Stimulated activated memory B cell treated with anti-CD40 and anti-IgM and Interleukin-4, amounts not matched to agents 10 μg/mL and 1 μg/mL and 100 μg/mL, for 72 hours (primary cell): ENCODE measurements around the gene MMP2.

Source experiments
- ATAC-seq: fragments of 150-1000 bp; cut with Tn5 transposase; 2 replicates; pipeline ENCODE4 v1.10.0; 2021
- H3K27ac Mint-ChIP-seq: one replicate; pipeline ENCODE4 v1.8.0; 2022; ENCODE audit warnings: mild to moderate bottlenecking, mixed read lengths
- H3K27me3 Mint-ChIP-seq: one replicate; pipeline ENCODE4 v1.8.0; 2022; ENCODE audit warnings: mixed read lengths
- H3K36me3 Mint-ChIP-seq: one replicate; pipeline ENCODE4 v1.8.0; 2022; ENCODE audit warnings: mixed read lengths
- H3K4me1 Mint-ChIP-seq: one replicate; pipeline ENCODE4 v1.8.0; 2022; ENCODE audit warnings: mixed read lengths
- H3K4me3 Mint-ChIP-seq: one replicate; pipeline ENCODE4 v1.8.0; 2022; ENCODE audit warnings: mild to moderate bottlenecking, moderate library complexity, mixed read lengths
- H3K9me3 Mint-ChIP-seq: one replicate; pipeline ENCODE4 v1.8.0; 2022; ENCODE audit warnings: mixed read lengths

The MMP2 gene

DNA sequence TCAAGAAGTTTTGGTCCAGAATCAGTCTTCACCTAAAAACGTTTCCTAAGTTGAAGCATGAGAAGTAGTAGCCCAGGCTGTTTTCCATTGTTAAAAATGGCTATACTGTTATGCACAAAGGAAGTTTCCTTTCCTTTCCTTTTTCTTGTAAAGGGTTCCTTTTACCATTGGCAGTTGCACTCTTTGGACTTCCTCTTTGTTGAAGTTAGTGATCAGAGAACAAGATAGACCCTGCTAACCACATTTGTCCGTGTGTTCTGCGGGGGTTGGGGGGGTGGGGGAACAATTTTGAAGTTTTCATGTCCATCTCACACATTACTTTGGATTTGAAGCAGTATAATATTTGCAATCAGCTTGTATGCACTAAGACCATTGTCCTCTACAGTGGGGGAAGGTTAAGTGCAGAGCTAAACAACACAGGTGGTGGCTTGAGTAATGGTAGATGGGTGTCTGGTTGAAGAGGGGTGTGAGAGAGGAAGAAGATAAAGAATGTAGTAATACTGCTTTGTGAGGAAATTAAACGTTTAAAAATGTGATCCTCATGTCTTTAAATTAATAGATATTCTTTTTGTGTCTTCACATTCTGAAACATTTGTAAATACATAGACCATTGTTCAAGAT lies 31.3 kb downstream of the MMP2 start:
- H3K27me3 Mint-ChIP-seq: peaks cover 53% of the 10 kb centered on the region
- no peak for ATAC-seq
- H3K4me3 Mint-ChIP-seq: no peak overlapping the region

DNA sequence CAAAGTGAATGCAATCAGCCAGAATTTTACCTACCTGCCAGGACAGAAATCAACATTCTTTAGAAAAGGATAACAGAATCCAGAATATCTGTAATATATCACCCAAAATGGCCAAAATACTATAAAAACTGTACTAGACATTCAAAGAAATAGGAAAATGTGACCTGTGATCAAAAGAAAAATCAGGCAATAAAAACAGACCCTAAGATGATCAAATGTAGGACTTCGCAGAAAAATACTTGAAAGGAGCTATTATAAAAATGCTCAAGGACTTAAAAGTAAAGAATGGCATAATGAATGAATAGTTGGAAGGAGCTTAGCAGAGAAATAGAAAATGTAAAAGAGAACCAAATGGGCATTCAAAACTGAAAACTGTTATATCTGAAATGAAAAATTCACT lies 33.9 kb downstream of the MMP2 start:
- Mint-ChIP-seq H3K4me1 (peaks cover 7% of the 10 kb centered on the region), H3K9me3 (peaks cover 5% of the 10 kb centered on the region), H3K36me3 (no peaks in the 10 kb centered on the region), H3K4me3 (no peak overlapping the region), H3K27me3 (peaks cover 36% of the 10 kb centered on the region), H3K27ac (no peak overlapping the region)
- ATAC-seq: no peak

More for the DNA sequence above, 31.3 kb downstream of the MMP2 start:
- Mint-ChIP-seq H3K27ac (no peak overlapping the region), H3K4me1 (peaks cover 7% of the 10 kb centered on the region), H3K36me3 (no peaks in the 10 kb centered on the region), H3K9me3 (peaks cover 5% of the 10 kb centered on the region)

DNA sequence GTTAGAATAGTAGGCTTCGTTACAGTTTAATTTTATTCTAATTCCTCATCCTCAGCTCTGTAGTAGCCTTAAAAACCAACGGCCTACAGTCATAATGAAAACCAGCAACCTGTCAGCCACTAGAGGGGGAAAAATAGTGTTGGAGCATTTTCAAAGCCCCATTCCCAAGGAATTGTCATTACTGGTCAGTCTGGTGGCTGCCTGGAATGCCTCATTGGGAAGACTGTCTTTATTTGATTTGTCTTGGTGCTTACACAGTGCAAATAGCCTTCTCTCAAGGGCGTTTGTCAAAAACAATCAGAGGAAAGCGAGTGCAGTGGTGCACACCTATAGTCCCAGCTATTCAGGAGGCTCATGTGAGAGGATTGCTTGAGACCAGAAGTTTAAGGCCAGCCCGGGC lies 34.6 kb downstream of the MMP2 start:
- no peak overlapping the region for H3K27ac Mint-ChIP-seq
- H3K9me3 Mint-ChIP-seq: peaks cover 5% of the 10 kb centered on the region
- ATAC-seq: no peak
- H3K27me3 Mint-ChIP-seq: peaks cover 31% of the 10 kb centered on the region
- peaks cover 4% of the 10 kb centered on the region for H3K4me1 Mint-ChIP-seq
- no peak overlapping the region for H3K4me3 Mint-ChIP-seq
- no peaks in the 10 kb centered on the region for H3K36me3 Mint-ChIP-seq

DNA sequence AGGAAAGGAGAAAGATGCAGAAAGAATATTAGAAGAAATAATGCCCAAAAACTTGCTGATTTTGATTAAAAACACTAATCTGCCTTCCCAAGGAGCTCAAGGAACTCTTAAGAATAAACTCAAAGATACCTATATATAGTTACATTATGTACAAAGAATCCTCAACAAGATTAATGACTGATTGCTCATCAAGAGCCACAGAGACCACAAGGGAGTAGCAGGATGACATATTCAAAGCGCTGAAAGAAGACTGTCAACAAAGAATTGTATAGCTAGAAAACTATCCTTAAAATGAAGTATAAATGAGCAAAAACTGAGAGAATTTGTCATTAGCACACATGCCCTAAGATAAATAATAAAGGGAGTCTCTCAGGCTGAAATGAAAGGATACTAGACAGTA lies 36.1 kb downstream of the MMP2 start:
- Mint-ChIP-seq H3K36me3 (no peaks in the 10 kb centered on the region), H3K9me3 (peaks cover 7% of the 10 kb centered on the region), H3K4me1 (no peaks in the 10 kb centered on the region), H3K27ac (no peak overlapping the region), H3K4me3 (no peak overlapping the region), H3K27me3 (peaks cover 16% of the 10 kb centered on the region)
- no peak for ATAC-seq

DNA sequence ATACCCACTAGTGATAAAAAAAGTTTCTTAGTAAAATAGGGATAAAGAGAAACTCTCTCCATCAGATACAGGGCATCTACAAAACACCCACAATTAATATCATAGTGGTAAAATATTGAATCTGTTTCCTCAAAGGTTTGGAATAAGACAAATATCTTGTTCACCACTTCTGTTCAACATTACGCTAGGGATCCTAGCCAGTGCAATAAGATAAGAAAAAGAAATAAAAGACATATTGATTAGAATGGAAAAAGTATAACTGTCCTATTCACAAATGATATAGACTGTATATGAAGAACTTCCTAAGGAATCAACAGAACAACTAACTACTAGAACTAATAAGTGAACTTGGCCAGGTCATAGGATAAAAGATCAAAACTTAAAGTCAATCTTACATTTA lies 42.8 kb downstream of the MMP2 start:
- ATAC-seq: no peak
- Mint-ChIP-seq H3K27ac (no peak overlapping the region), H3K4me3 (no peak overlapping the region), H3K27me3 (no peaks in the 10 kb centered on the region), H3K4me1 (no peaks in the 10 kb centered on the region), H3K9me3 (peaks cover 9% of the 10 kb centered on the region), H3K36me3 (no peaks in the 10 kb centered on the region)

DNA sequence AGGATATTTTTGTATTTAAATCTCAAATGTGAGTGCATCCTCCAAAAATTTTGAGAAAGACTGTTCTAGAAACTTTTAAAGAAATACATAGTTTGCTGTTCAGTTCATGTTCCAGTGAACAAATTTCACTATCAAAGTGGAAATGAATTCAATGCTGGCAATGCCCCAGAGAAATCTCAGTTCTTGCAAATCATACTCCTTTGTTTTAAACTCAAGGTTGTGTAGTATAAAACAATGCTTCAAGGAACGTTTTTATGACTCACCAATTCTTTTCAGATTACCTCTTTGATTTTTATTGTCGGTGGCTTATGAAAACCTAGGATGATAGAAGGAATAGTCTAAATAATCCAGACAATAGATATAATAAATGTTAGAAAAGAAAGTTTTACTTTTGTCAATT lies 47.4 kb downstream of the MMP2 start:
- ATAC-seq: no peak
- Mint-ChIP-seq H3K27ac (no peak overlapping the region), H3K9me3 (peaks cover 4% of the 10 kb centered on the region), H3K27me3 (no peaks in the 10 kb centered on the region), H3K36me3 (no peaks in the 10 kb centered on the region), H3K4me3 (no peak overlapping the region), H3K4me1 (no peaks in the 10 kb centered on the region)

DNA sequence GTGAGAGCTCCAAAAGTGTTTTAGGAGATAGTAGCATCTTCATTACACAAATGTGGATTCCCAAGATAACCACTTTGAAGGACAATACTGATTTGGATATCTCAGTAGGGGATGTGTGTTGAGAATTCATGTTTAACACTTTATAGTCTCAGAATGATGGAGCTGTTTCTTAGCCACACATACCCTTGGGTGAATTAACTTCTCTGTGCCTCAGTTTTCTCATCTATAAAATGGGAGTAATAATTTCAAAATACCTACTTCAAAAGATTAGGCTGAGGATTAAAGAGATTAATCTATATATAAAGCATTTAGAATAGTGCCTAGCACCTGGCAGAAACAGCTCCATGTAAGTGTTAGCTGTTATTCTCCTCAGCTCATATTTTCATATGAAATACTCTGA lies 48.9 kb downstream of the MMP2 start:
- no peaks in the 10 kb centered on the region for H3K27me3 Mint-ChIP-seq
- H3K4me3 Mint-ChIP-seq: no peak overlapping the region

DNA sequence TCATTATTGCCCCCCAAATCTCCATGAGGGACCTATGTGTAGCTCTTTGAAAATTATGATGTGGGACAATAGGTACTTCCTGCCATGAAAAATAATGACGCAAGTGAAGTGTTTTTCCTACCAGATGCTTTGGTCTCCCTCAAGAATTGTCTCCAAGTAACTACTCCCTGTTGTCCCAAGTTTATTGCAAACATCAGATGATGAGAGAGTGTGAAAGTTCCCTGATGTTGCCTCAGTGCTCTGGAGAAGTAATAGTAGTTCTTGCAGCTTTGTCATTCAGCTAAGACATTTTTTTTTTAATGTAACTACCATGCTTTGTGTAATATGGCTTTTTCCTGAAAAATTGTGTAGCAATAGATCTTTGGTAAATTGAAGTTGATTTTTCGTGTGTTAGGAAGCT lies 50.0 kb downstream of the MMP2 start:
- Mint-ChIP-seq H3K4me3 (no peak overlapping the region), H3K9me3 (no peaks in the 10 kb centered on the region), H3K36me3 (no peaks in the 10 kb centered on the region), H3K27me3 (no peaks in the 10 kb centered on the region), H3K27ac (no peak overlapping the region), H3K4me1 (no peaks in the 10 kb centered on the region)
- no peak for ATAC-seq

More for the DNA sequence above, 48.9 kb downstream of the MMP2 start:
- Mint-ChIP-seq H3K27ac (no peak overlapping the region), H3K9me3 (no peaks in the 10 kb centered on the region), H3K4me1 (no peaks in the 10 kb centered on the region), H3K36me3 (no peaks in the 10 kb centered on the region)
- ATAC-seq: no peak

DNA sequence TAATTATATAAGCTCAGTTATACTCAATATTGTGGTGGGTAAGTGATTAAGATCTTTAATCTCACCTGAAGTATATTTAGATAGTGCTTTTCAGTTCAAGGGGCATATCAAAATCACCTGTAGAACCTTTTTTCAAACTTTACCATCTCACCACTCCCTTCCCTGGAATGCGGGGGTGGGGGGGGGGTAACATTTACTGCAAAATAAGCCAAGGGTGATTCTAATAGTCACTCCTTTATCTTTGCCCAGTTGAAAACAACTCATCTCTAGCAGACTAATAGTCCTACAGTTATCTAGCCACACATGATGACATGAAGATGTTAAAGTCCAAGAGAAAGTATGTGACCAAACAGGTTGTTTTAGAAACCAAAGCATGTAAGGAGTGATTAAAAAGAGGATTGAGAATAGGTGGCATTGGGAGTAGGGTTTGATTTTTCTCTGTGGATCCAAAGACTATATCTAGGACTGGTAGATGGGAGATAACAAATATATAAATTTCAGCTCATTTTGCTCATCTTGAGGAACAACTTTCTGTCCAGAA lies 51.4 kb downstream of the MMP2 start:
- no peak for ATAC-seq
- H3K9me3 Mint-ChIP-seq: no peaks in the 10 kb centered on the region
- H3K4me3 Mint-ChIP-seq: no peak overlapping the region
- H3K36me3 Mint-ChIP-seq: no peaks in the 10 kb centered on the region
- no peaks in the 10 kb centered on the region for H3K27me3 Mint-ChIP-seq
- no peaks in the 10 kb centered on the region for H3K4me1 Mint-ChIP-seq
- H3K27ac Mint-ChIP-seq: no peak overlapping the region

DNA sequence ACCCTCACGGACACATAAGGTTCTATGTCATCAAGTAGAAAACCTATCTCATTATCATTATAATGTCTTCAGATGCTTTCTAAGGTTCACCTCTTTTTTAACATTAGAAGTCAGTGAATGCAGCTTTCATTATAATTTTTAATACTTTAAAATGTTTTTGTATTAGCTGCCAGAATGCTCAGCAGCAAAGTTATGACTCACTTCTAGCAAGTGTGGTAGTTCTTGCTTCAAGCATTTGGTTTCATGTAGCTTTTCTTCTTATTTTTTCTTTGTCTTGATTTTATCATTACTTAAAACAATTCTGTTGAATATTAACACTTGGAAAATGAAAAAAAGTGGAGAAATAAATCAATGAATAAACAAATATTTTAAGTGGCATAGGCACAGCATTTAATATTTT lies 53.2 kb downstream of the MMP2 start:
- no peaks in the 10 kb centered on the region for H3K4me1 Mint-ChIP-seq
- no peak for ATAC-seq
- H3K27ac Mint-ChIP-seq: no peak overlapping the region
- no peaks in the 10 kb centered on the region for H3K27me3 Mint-ChIP-seq
- no peaks in the 10 kb centered on the region for H3K9me3 Mint-ChIP-seq
- H3K36me3 Mint-ChIP-seq: no peaks in the 10 kb centered on the region
- no peak overlapping the region for H3K4me3 Mint-ChIP-seq

DNA sequence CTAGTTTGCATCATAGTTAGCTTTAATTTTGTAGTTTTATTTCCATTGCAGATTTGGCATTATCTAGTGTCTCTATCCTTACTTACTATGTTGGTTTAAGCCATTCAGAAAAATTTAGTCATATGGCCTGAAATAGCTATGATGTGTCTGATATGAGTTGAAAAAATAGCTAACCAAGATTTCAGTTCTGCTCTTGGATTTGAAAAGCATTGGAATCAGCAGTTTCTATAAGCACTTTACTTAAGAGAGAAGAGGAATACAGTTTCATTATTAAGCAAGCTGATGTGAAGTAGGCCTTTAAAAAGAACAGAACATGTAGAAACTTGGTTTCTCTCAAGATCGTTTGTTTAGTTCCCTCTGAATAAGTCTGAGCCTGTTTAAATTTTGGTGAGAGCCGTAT lies 55.8 kb downstream of the MMP2 start:
- no peak for ATAC-seq
- Mint-ChIP-seq H3K4me3 (no peak overlapping the region), H3K27me3 (no peaks in the 10 kb centered on the region), H3K9me3 (no peaks in the 10 kb centered on the region), H3K27ac (no peak overlapping the region), H3K4me1 (no peaks in the 10 kb centered on the region), H3K36me3 (no peaks in the 10 kb centered on the region)

DNA sequence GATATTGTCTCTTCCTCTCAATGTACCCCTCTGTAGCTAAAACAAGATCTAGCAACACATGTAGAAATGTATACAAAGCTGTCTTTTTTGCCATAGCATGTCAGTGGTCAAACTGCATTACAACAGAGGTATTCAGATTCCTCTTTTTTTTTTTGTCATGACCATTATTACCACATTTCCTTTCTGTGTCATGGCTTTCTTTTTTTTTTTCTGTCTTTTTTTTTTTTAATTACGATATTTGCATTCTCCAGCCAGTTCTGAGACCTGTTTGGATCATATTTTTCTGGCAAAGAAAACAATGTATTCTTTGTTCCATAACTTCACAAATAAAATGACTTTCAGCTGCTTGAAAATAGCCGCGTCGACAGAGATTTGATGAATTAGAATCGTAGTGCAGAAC lies 60.1 kb downstream of the MMP2 start:
- H3K27me3 Mint-ChIP-seq: no peaks in the 10 kb centered on the region
- no peaks in the 10 kb centered on the region for H3K9me3 Mint-ChIP-seq
- H3K4me1 Mint-ChIP-seq: no peaks in the 10 kb centered on the region
- no peak overlapping the region for H3K27ac Mint-ChIP-seq
- no peak overlapping the region for H3K4me3 Mint-ChIP-seq
- H3K36me3 Mint-ChIP-seq: no peaks in the 10 kb centered on the region
- ATAC-seq: no peak

DNA sequence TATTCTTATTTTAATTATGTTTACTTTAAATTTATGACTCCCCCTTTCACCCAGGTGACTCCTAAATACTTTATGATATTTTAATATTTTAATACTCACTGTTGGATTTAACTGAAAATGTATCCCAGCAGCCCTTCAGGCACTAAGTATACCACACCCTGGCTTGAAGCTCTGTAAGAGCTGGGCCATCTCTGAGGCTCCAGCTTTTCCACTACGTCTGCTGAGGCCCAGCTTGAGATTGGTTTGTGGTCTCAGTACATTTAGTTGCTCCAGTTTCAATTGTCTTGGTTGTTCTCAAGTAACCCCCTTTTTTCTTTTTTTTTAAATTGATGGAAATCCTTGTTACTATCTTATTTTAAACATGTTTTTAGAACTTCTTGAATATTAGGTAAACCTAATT lies 60.5 kb downstream of the MMP2 start:
- H3K27ac Mint-ChIP-seq: no peak overlapping the region
- no peaks in the 10 kb centered on the region for H3K9me3 Mint-ChIP-seq
- ATAC-seq: no peak
- no peaks in the 10 kb centered on the region for H3K36me3 Mint-ChIP-seq
- no peaks in the 10 kb centered on the region for H3K27me3 Mint-ChIP-seq
- no peak overlapping the region for H3K4me3 Mint-ChIP-seq
- H3K4me1 Mint-ChIP-seq: no peaks in the 10 kb centered on the region

DNA sequence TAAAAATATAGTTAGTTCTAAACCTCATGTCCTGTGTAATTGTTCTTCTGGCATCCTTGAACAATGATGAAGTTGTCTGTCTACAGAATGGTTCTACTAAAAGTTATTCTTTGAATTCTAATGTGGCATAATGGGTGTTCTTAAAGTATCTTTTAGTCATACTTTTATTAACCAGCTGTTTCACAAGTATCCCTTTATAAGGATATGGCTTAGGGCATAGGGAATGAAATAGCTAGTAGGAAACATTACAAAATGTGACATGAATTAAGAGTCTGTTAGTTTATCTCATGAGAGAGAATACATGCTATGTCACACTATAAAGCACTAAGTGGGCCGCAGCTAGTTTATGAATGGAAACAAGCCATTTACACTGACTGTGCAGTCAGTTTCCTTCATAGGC lies 61.2 kb downstream of the MMP2 start:
- Mint-ChIP-seq H3K4me1 (no peaks in the 10 kb centered on the region), H3K36me3 (no peaks in the 10 kb centered on the region), H3K4me3 (no peak overlapping the region), H3K9me3 (no peaks in the 10 kb centered on the region), H3K27ac (no peak overlapping the region), H3K27me3 (no peaks in the 10 kb centered on the region)
- ATAC-seq: no peak

DNA sequence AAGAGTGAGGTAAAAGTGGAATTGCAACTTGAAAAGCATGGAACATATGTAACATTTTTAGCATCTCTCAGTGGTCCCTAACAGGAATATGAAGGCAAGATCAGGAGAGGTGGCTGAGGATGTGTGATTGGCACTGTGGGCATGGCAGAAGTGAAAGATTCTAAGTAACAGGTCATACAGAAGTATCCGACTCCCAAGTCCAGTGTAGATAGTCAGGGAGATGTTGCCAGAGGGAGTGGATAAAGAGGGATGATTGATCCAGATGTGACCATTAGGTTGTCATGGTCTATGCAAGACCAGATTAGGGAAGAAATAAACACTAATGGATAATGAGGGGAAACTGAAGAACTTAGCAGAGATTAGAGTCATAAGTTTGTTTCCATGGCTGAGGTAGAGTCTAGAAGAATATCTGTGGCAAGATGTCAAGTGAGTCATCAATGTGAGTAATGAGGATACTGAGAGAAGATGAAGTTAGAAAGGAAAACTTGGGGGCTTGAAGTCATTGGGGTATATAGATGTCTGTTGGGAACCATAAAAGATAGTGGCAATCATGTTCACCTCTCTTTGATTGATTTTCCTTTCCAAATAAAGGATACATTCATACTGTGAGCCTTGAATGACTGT lies 63.6 kb downstream of the MMP2 start:
- peak; percentile 57 for ATAC-seq
- no peaks in the 10 kb centered on the region for H3K27me3 Mint-ChIP-seq
- no peak overlapping the region for H3K27ac Mint-ChIP-seq
- H3K4me1 Mint-ChIP-seq: no peaks in the 10 kb centered on the region
- no peaks in the 10 kb centered on the region for H3K9me3 Mint-ChIP-seq
- no peaks in the 10 kb centered on the region for H3K36me3 Mint-ChIP-seq
- no peak overlapping the region for H3K4me3 Mint-ChIP-seq

DNA sequence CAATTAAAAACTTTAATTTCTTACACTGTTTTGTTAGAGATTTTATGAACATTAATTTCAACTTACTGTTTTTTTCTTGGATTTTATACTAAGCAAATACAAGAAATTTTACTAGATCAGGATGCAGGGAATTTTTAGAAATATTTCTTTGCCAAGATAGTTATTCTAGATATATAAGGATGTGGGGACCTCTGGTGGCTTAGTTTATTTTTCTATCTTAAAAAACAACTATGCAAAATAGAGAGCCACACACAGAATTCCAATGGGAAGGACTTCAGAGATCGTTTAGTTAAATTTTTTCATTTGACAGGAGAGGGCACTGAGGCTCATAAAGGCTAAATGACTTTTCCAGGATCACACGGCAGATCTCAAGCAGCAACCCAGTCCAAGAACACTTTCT lies 64.5 kb downstream of the MMP2 start:
- no peaks in the 10 kb centered on the region for H3K9me3 Mint-ChIP-seq
- H3K27ac Mint-ChIP-seq: no peak overlapping the region
- H3K4me1 Mint-ChIP-seq: no peaks in the 10 kb centered on the region
- no peak for ATAC-seq
- H3K36me3 Mint-ChIP-seq: no peaks in the 10 kb centered on the region
- no peaks in the 10 kb centered on the region for H3K27me3 Mint-ChIP-seq
- H3K4me3 Mint-ChIP-seq: no peak overlapping the region
